H1 (cell line): Measurements from ENCODE around the gene SMAP1. TPM values are rescaled to one million over a fixed set of nuclear protein-coding genes. Genes with fewer than 3 reads are reported as not detected.

Experiments
- CTCF ChIA-PET: fragments of 300-600 bp; sonication (Branson Sonifier 250); formaldehyde crosslinking; loops from one replicate; lab custom pipeline; 2021; ENCODE audit not compliant: partially characterized antibody; lab: Charles Lee
- POLR2A ChIA-PET: fragments of 300-600 bp; sonication (Branson Sonifier 250); formaldehyde crosslinking; loops from one replicate; lab custom pipeline; 2021; ENCODE audit warnings: inconsistent platforms; ENCODE audit not compliant: partially characterized antibody; lab: Charles Lee
- DNase-seq, 2 experiments: peaks; one replicate each; pipeline versions ENCODE4 v3.0.0 to v3.0.0-alpha.2; 2010 to 2022; ENCODE audit warnings: low spot score in 2 of 2, low read depth in 1 of 2, mixed read lengths in 1 of 2
- FAIRE-seq: peaks from 2 replicates; lab custom pipeline; 2011; peaks lifted over from hg19 to GRCh38; lab: Jason Lieb, UNC
- H2AFZ ChIP-seq: 2 replicates; pipeline ENCODE4 v1.8.1; 2012; ENCODE audit warnings: low read length, inconsistent platforms
- H2AK5ac ChIP-seq: 2 replicates; pipeline ENCODE4 v1.6.1; 2013; ENCODE audit warnings: low read depth, low read length
- H2BK120ac ChIP-seq: replicated peaks from 2 replicates; pipeline ENCODE3; 2013; ENCODE audit warnings: low read depth, low read length, inconsistent platforms
- H2BK12ac ChIP-seq: 2 replicates; pipeline ENCODE4 v1.6.1; 2013; ENCODE audit warnings: low read depth, low read length
- H2BK15ac ChIP-seq: 2 replicates; pipeline ENCODE4 v1.6.1; 2013; ENCODE audit warnings: low read length
- H2BK20ac ChIP-seq: 2 replicates; pipeline ENCODE4 v1.6.1; 2013; ENCODE audit warnings: low read length
- H2BK5ac ChIP-seq: 2 replicates; pipeline ENCODE4 v1.6.1; 2013; ENCODE audit warnings: low read depth, low read length
- H3K14ac ChIP-seq: 2 replicates; pipeline ENCODE4 v1.6.1; 2013; ENCODE audit warnings: inconsistent platforms; ENCODE audit not compliant: insufficient read length
- H3K18ac ChIP-seq: 2 replicates; pipeline ENCODE4 v1.6.1; 2013; ENCODE audit warnings: low read length; ENCODE audit errors: extremely low read depth
- H3K23ac ChIP-seq: 2 replicates; pipeline ENCODE4 v1.6.1; 2013; ENCODE audit warnings: inconsistent platforms; ENCODE audit not compliant: insufficient read length
- H3K23me2 ChIP-seq: 2 replicates; pipeline ENCODE4 v1.6.1; 2013; ENCODE audit warnings: low read depth, low read length
- H3K27ac ChIP-seq: 2 replicates; pipeline ENCODE4 v1.6.1; 2011; ENCODE audit warnings: low read depth, low read length, inconsistent platforms
- H3K27me3 ChIP-seq, 4 experiments: replicated peaks in 1 of 4; 1 replicate in 1 of 4; 2 replicates in 3 of 4; pipeline versions ENCODE4 v1.6.1 to v1.8.1; 2011 to 2013; ENCODE audit warnings: low read length in 3 of 4, mild to moderate bottlenecking in 3 of 4, inconsistent platforms in 2 of 4, mixed read lengths in 2 of 4, moderate library complexity in 1 of 4; ENCODE audit not compliant: control insufficient read depth in 3 of 4, insufficient read depth in 3 of 4; ENCODE audit errors: extremely low read depth in 1 of 4
- H3K36me3 ChIP-seq, 4 experiments: 2 replicates each; pipeline versions ENCODE4 v1.6.1 to v1.8.1; 2011 to 2013; ENCODE audit warnings: mild to moderate bottlenecking in 4 of 4, low read length in 3 of 4, moderate library complexity in 2 of 4, control low read depth in 1 of 4, inconsistent platforms in 1 of 4; ENCODE audit not compliant: insufficient read depth in 4 of 4, control insufficient read depth in 2 of 4
- H3K4ac ChIP-seq: replicated peaks from 2 replicates; pipeline ENCODE3; 2013; ENCODE audit warnings: low read length, low read depth, mixed read lengths, inconsistent platforms; ENCODE audit not compliant: insufficient read length
- H3K4me1 ChIP-seq, 4 experiments: replicated peaks in 1 of 4; 1 replicate in 1 of 4; 2 replicates in 3 of 4; pipeline versions ENCODE4 v1.6.1 to v1.8.1; 2011 to 2013; ENCODE audit warnings: low read length in 3 of 4, inconsistent platforms in 2 of 4, mixed read lengths in 1 of 4; ENCODE audit not compliant: insufficient read depth in 4 of 4, control insufficient read depth in 3 of 4
- H3K4me2 ChIP-seq, 2 experiments: 2 replicates each; pipeline versions ENCODE4 v1.6.1 to v1.8.1; 2011 to 2013; ENCODE audit warnings: low read depth in 2 of 2, low read length in 2 of 2, control low read depth in 1 of 2, inconsistent platforms in 1 of 2, mild to moderate bottlenecking in 1 of 2; ENCODE audit not compliant: insufficient read depth in 1 of 2
- H3K4me3 ChIP-seq, 4 experiments: fragments of 200-600, 300-600 bp in 1 of 4; sonication (generic), shearing (Covaris generic), sonication (Bioruptor Twin) in 1 of 4; 2 replicates each; pipeline versions ENCODE4 v1.5.1 to v1.8.1; 2011 to 2016; ENCODE audit warnings: low read length in 4 of 4, low read depth in 3 of 4, control low read depth in 2 of 4, inconsistent platforms in 2 of 4, mild to moderate bottlenecking in 2 of 4, mixed read lengths in 1 of 4, moderate library complexity in 1 of 4; ENCODE audit not compliant: insufficient read depth in 2 of 4; ENCODE audit errors: extremely low read depth in 1 of 4
- H3K56ac ChIP-seq: replicated peaks from 2 replicates; pipeline ENCODE3; 2013; ENCODE audit warnings: low read depth, mild to moderate bottlenecking, mixed read lengths, low read length, inconsistent platforms; ENCODE audit not compliant: insufficient read length
- H3K79me1 ChIP-seq: 2 replicates; pipeline ENCODE4 v1.6.1; 2013; ENCODE audit warnings: low read depth, low read length, control low read depth
- H3K79me2 ChIP-seq, 2 experiments: 2 replicates each; pipeline versions ENCODE4 v1.6.1 to v1.8.1; 2012 to 2013; ENCODE audit warnings: low read length in 2 of 2, mild to moderate bottlenecking in 2 of 2, inconsistent platforms in 1 of 2; ENCODE audit not compliant: insufficient read depth in 2 of 2, control insufficient read depth in 1 of 2
- H3K9ac ChIP-seq, 4 experiments: replicated peaks in 1 of 4; 1 replicate in 1 of 4; 2 replicates in 3 of 4; pipeline versions ENCODE4 v1.6.1 to v1.8.1; 2011 to 2013; ENCODE audit warnings: low read depth in 3 of 4, low read length in 3 of 4, control low read depth in 2 of 4, mild to moderate bottlenecking in 2 of 4, moderate library complexity in 2 of 4, inconsistent platforms in 1 of 4; ENCODE audit errors: extremely low read depth in 1 of 4
- H3K9me3 ChIP-seq, 2 experiments: 2 replicates each; pipeline versions ENCODE4 v1.6.1 to v1.8.1; 2012 to 2013; ENCODE audit warnings: mild to moderate bottlenecking in 2 of 2, moderate library complexity in 2 of 2, control low read depth in 1 of 2, inconsistent platforms in 1 of 2, low read depth in 1 of 2, low read length in 1 of 2, mixed read lengths in 1 of 2; ENCODE audit not compliant: insufficient read depth in 2 of 2
- H4K20me1 ChIP-seq, 2 experiments: replicated peaks in 1 of 2; 2 replicates each; pipeline versions ENCODE3 to v1.8.1; 2011 to 2013; ENCODE audit warnings: inconsistent platforms in 2 of 2, low read length in 2 of 2, mild to moderate bottlenecking in 1 of 2; ENCODE audit not compliant: insufficient read depth in 2 of 2, control insufficient read depth in 1 of 2
- H4K5ac ChIP-seq: 2 replicates; pipeline ENCODE4 v1.6.1; 2013; ENCODE audit warnings: low read length, low read depth, mixed read lengths, inconsistent platforms; ENCODE audit not compliant: insufficient read length
- H4K8ac ChIP-seq: 2 replicates; pipeline ENCODE4 v1.8.0; 2013; ENCODE audit warnings: mild to moderate bottlenecking, moderate library complexity, low read length, inconsistent platforms; ENCODE audit not compliant: insufficient read depth; ENCODE audit errors: extremely low read depth
- H4K91ac ChIP-seq: replicated peaks from 2 replicates; pipeline ENCODE3; 2013; ENCODE audit warnings: low read length, mixed read lengths, inconsistent platforms; ENCODE audit not compliant: insufficient read length
- BCL11A ChIP-seq, 2 experiments: IDR thresholded peaks; one replicate each; pipeline ENCODE4 v1.6.1; 2011; ENCODE audit warnings: low read depth in 2 of 2, low read length in 2 of 2, mild to moderate bottlenecking in 2 of 2
- FOSL1 ChIP-seq: IDR thresholded peaks from 2 replicates; pipeline ENCODE4 v1.6.1; 2011; ENCODE audit warnings: mild to moderate bottlenecking, low read depth, low read length, moderate library complexity; ENCODE audit not compliant: insufficient read depth
- KDM4A ChIP-seq: IDR thresholded peaks from one replicate; pipeline ENCODE4 v1.7.1; 2012; ENCODE audit warnings: low read depth, mild to moderate bottlenecking, moderate library complexity, low read length, inconsistent platforms; ENCODE audit not compliant: severe bottlenecking
- RFX5 ChIP-seq: IDR thresholded peaks from 2 replicates; pipeline ENCODE4 v1.6.1; 2011; ENCODE audit warnings: low read depth, low read length, improper control_type of control experiment, borderline replicate concordance
- RXRA ChIP-seq: IDR thresholded peaks from 2 replicates; pipeline ENCODE4 v1.6.1; 2011; ENCODE audit warnings: low read depth, mild to moderate bottlenecking, low read length, moderate library complexity; ENCODE audit not compliant: insufficient read depth
- SP1 ChIP-seq: IDR thresholded peaks from 2 replicates; pipeline ENCODE4 v1.6.1; 2011; ENCODE audit warnings: low read depth, low read length
- YY1 ChIP-seq: IDR thresholded peaks from 2 replicates; pipeline ENCODE4 v1.6.1; 2011; ENCODE audit warnings: low read depth, mild to moderate bottlenecking, low read length
- WGBS, 2 experiments: shearing (Covaris generic) in 1 of 2; methylation state at CpG; one replicate each; pipeline versions ENCODE4 v1.1.6 to v1.1.7; 2013 to 2015; ENCODE audit warnings: low lambda C conversion rate in 2 of 2, mixed read lengths in 2 of 2, inconsistent platforms in 1 of 2, low coverage in 1 of 2, missing lambda C conversion rate in 1 of 2; ENCODE audit not compliant: insufficient replicate concordance in 2 of 2, insufficient coverage in 1 of 2, insufficient read length in 1 of 2; ENCODE audit errors: extremely low coverage in 1 of 2, missing lambda C conversion rate in 1 of 2; 5-methylcytosine and 5-hydroxymethylcytosine counted together
- polyA plus RNA-seq, 7 experiments: library from polyadenylated mRNA; depleted of rRNA in 3 of 7; stranded (reverse) in 5 of 7; unstranded in 2 of 7; fragments of >200 nt in 5 of 7; fragments of 200-250 nt in 2 of 7; gene quantifications; 1 replicate in 5 of 7; 2 replicates in 1 of 7; 4 replicates in 1 of 7; pipeline versions ENCODE4 v1.2.1 to v1.2.3, GENCODE V29; 2011 to 2013; ENCODE audit warnings: missing spikeins in 2 of 7, mixed read lengths in 2 of 7
- total RNA-seq: library from RNA; stranded (reverse); fragmentation: NEBNext Ultra II Directional; extraction: Animal tissue kit (Norgen Biotek cat#: 25700); gene quantifications from 2 replicates; pipeline ENCODE4 v1.2.1, GENCODE V29; 2021
- TF ChIP-seq, protein P1 (sequence below), 3 experiments: IDR thresholded peaks; 1 replicate in 2 of 3; 2 replicates in 1 of 3; pipeline versions ENCODE4 v1.5.1 to v1.6.1; 2011; ENCODE audit warnings: low read length in 3 of 3, mild to moderate bottlenecking in 3 of 3, inconsistent platforms in 2 of 3, low read depth in 1 of 3, moderate library complexity in 1 of 3; ENCODE audit not compliant: insufficient read depth in 1 of 3; ENCODE audit errors: control extremely low read depth in 1 of 3

Gene SMAP1
- total and polyA plus RNA-seq, 2 of the 8 experiments (the other 6 are each of a cell fraction or from before 2014, with no cell fraction given) = 18.8 to 32.4 TPM

- Histone ChIP-seq H3K27ac (no peak overlapping the region), H3K14ac (no peak overlapping the region), H3K9me3 (no peaks in the 10 kb centered on the region), H2BK12ac (no peak overlapping the region), H2AFZ (no peak overlapping the region), H3K4me1 (no peaks in the 10 kb centered on the region), H3K27me3 (no peaks in the 10 kb centered on the region), H4K20me1 (no peaks in the 10 kb centered on the region), H2BK120ac (no peak overlapping the region), H3K4me2 (no peak overlapping the region), H3K18ac (no peak overlapping the region), H4K5ac (no peak overlapping the region), H3K56ac (no peak overlapping the region), H3K36me3 (no peaks in the 10 kb centered on the region), H3K79me1 (no peaks in the 10 kb centered on the region), H2BK15ac (no peak overlapping the region), H4K91ac (no peak overlapping the region), H3K4ac (no peak overlapping the region), H3K9ac (no peak overlapping the region), H2BK20ac (no peak overlapping the region), H3K23me2 (no peaks in the 10 kb centered on the region), H2BK5ac (no peak overlapping the region), H3K4me3 (no peak overlapping the region), H3K23ac (no peak overlapping the region), H3K79me2 (no peaks in the 10 kb centered on the region), H4K8ac (no peak overlapping the region), H2AK5ac (no peak overlapping the region)
- TF ChIP-seq, protein P1, sequence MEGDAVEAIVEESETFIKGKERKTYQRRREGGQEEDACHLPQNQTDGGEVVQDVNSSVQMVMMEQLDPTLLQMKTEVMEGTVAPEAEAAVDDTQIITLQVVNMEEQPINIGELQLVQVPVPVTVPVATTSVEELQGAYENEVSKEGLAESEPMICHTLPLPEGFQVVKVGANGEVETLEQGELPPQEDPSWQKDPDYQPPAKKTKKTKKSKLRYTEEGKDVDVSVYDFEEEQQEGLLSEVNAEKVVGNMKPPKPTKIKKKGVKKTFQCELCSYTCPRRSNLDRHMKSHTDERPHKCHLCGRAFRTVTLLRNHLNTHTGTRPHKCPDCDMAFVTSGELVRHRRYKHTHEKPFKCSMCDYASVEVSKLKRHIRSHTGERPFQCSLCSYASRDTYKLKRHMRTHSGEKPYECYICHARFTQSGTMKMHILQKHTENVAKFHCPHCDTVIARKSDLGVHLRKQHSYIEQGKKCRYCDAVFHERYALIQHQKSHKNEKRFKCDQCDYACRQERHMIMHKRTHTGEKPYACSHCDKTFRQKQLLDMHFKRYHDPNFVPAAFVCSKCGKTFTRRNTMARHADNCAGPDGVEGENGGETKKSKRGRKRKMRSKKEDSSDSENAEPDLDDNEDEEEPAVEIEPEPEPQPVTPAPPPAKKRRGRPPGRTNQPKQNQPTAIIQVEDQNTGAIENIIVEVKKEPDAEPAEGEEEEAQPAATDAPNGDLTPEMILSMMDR (IDR thresholded peaks at IDR 0.05; ENCODE audit: control extremely low read depth in 1 of 3, insufficient read depth in 1 of 3, low read depth in 1 of 3, low read length in 3 of 3) = no peak
- TF ChIP-seq FOSL1 = no peak
- TF ChIP-seq SP1 = no peak
- TF ChIP-seq YY1 = no peak
- no peak for TF ChIP-seq RFX5
- no peak for TF ChIP-seq BCL11A (IDR thresholded peaks at IDR 0.05; ENCODE audit: low read depth in 2 of 2, low read length in 2 of 2)
- no peak for TF ChIP-seq RXRA
- TF ChIP-seq KDM4A = no peak
- ChIA-PET POLR2A (no interaction called here), CTCF (no interaction called here)
- DNase-seq (no peak), FAIRE-seq (no peak)
- WGBS, 2 experiments = 90% methylated on average over 1 of the region's 1 CpG; no CpG with 5 or more reads in 1 of the 2 experiments
Observed at GRCh38 chr6:70797625-70798024, 129.9 kb downstream of the SMAP1 start.
